HepG2 (cell line): ENCODE measurements around the gene GNPAT. TPM values are rescaled to one million over a fixed set of nuclear protein-coding genes. Genes with fewer than 3 reads are reported as not detected.

ENCODE experiments used
- ASH2L ChIP-seq: fragments of 300-600, 200-600 bp; sonication (generic); IDR thresholded peaks from 2 replicates; pipeline ENCODE4 v1.7.0; 2017; ENCODE audit warnings: low read depth, mild to moderate bottlenecking, moderate library complexity, mixed read lengths, low read length; ENCODE audit not compliant: insufficient read length
- GABPA ChIP-seq, 2 experiments: IDR thresholded peaks; 2 replicates each; pipeline ENCODE4 v1.6.1; 2011 to 2016; ENCODE audit warnings: low read depth in 2 of 2, low read length in 1 of 2, missing biosample characterization in 1 of 2, missing genetic modification characterization in 1 of 2
- JDP2 ChIP-seq: sonication (generic); formaldehyde crosslinking; IDR thresholded peaks from 2 replicates; pipeline ENCODE4 v1.8.1; 2022; ENCODE audit warnings: missing genetic modification reagents, borderline replicate concordance
- KDM5B ChIP-seq: sonication (generic); formaldehyde crosslinking; IDR thresholded peaks from 2 replicates; pipeline ENCODE4 v1.4.0; 2020; ENCODE audit warnings: missing genetic modification reagents, mild to moderate bottlenecking, borderline replicate concordance
- MBNL3 ChIP-seq: fragments of 250-450 bp; sonication (Bioruptor Pico); conservative IDR thresholded peaks from 2 replicates; pipeline ENCODE4 v1.8.0; 2022; ENCODE audit warnings: mild to moderate bottlenecking, inconsistent platforms
- SRSF9 ChIP-seq: fragments of 200-400 bp; formaldehyde crosslinking; IDR thresholded peaks from 2 replicates; pipeline ENCODE4 v1.6.1; 2018; ENCODE audit warnings: borderline replicate concordance, mild to moderate bottlenecking, low read depth, low read length; ENCODE audit not compliant: insufficient read depth, poor library complexity, severe bottlenecking
- TBP ChIP-seq: sonication (generic); formaldehyde crosslinking; IDR thresholded peaks from 2 replicates; pipeline ENCODE4 v1.5.0; 2020; ENCODE audit warnings: missing genetic modification reagents
- TOE1 ChIP-seq: sonication (generic); formaldehyde crosslinking; IDR thresholded peaks from 2 replicates; pipeline ENCODE4 v1.4.0; 2020; ENCODE audit warnings: mild to moderate bottlenecking, missing genetic modification reagents
- YY1 ChIP-seq: IDR thresholded peaks from 2 replicates; pipeline ENCODE4 v1.6.1; 2011; ENCODE audit warnings: low read length, low read depth, moderate library complexity, mild to moderate bottlenecking; ENCODE audit not compliant: insufficient read depth, insufficient replicate concordance
- ZEB1 ChIP-seq: IDR thresholded peaks from 2 replicates; pipeline ENCODE4 v1.6.1; 2012; ENCODE audit warnings: mild to moderate bottlenecking, low read depth, inconsistent platforms; ENCODE audit not compliant: insufficient replicate concordance
- ZFAT ChIP-seq: sonication (generic); formaldehyde crosslinking; conservative IDR thresholded peaks from 2 replicates; pipeline ENCODE4 v1.8.1; 2023; ENCODE audit warnings: missing genetic modification reagents, inconsistent platforms
- ZNF260 ChIP-seq: sonication (generic); formaldehyde crosslinking; IDR thresholded peaks from 2 replicates; pipeline ENCODE4 v1.4.0; 2020; ENCODE audit warnings: missing genetic modification reagents, low read depth, mild to moderate bottlenecking, borderline replicate concordance
- ZNF296 ChIP-seq: sonication (generic); formaldehyde crosslinking; conservative IDR thresholded peaks from 2 replicates; pipeline ENCODE4 v1.5.0; 2020; ENCODE audit warnings: mild to moderate bottlenecking, missing genetic modification reagents
- ZNF496 ChIP-seq: sonication (generic); formaldehyde crosslinking; IDR thresholded peaks from 2 replicates; pipeline ENCODE4 v1.8.1; 2023; ENCODE audit warnings: mild to moderate bottlenecking, moderate library complexity, missing genetic modification reagents; ENCODE audit not compliant: insufficient replicate concordance
- ZNF564 ChIP-seq: sonication (generic); formaldehyde crosslinking; IDR thresholded peaks from 2 replicates; pipeline ENCODE4 v1.8.1; 2023; ENCODE audit warnings: mild to moderate bottlenecking, missing genetic modification reagents
- ZSCAN22 ChIP-seq: sonication (generic); formaldehyde crosslinking; IDR thresholded peaks from 2 replicates; pipeline ENCODE4 v1.4.0; 2020; ENCODE audit warnings: mild to moderate bottlenecking, missing genetic modification reagents
- ZSCAN30 ChIP-seq: sonication (generic); formaldehyde crosslinking; IDR thresholded peaks from 2 replicates; pipeline ENCODE4 v1.5.0; 2020; ENCODE audit warnings: mild to moderate bottlenecking, missing genetic modification reagents
- polyA plus RNA-seq, 8 experiments: library from polyadenylated mRNA; depleted of rRNA in 3 of 8; stranded (reverse) in 7 of 8; unstranded in 1 of 8; fragments of >200 nt; fragmentation: Illumina TruSeq in 4 of 8; extraction: Trizol in 4 of 8; gene quantifications; 2 replicates each; pipeline versions ENCODE4 v1.2.1 to v1.2.3, GENCODE V29; 2011 to 2016; ENCODE audit warnings: low read depth in 4 of 8, missing spikeins in 1 of 8, mixed read lengths in 1 of 8; ENCODE audit not compliant: insufficient read depth in 1 of 8
- total RNA-seq, 5 experiments: library from RNA; depleted of rRNA; stranded (reverse); fragments of >200 nt; fragmentation: Illumina TruSeq; extraction: Trizol; gene quantifications; 2 replicates each; pipeline ENCODE4 v1.2.3, GENCODE V29; 2016; ENCODE audit warnings: low read depth in 1 of 5
- TF ChIP-seq, protein P1 (sequence below): sonication (generic); formaldehyde crosslinking; IDR thresholded peaks from 2 replicates; pipeline ENCODE4 v1.5.0; 2020; ENCODE audit warnings: missing genetic modification reagents
- TF ChIP-seq, protein P2 (sequence below): sonication (generic); formaldehyde crosslinking; IDR thresholded peaks from 2 replicates; pipeline ENCODE4 v1.4.0; 2020; ENCODE audit warnings: mild to moderate bottlenecking, missing genetic modification reagents
- TF ChIP-seq, protein P3 (sequence below): sonication (generic); formaldehyde crosslinking; IDR thresholded peaks from 2 replicates; pipeline ENCODE4 v1.4.0; 2020; ENCODE audit warnings: mild to moderate bottlenecking, missing genetic modification reagents

The GNPAT gene
- total and polyA plus RNA-seq, 2 of the 13 experiments (the other 11 are each of a cell fraction or from before 2014, with no cell fraction given): 58.3 to 114 TPM

GRCh38 chr1:231211005-231211857, 29.8 kb upstream of the GNPAT start (continued):
- TF ChIP-seq ZEB1 (peak; percentile 58), ZNF260 (CRISPR knock-in tag) (no peak), TBP (CRISPR knock-in tag) (no peak), GABPA (IDR thresholded peaks at IDR 0.05; ENCODE audit: low read depth, low read length) (peak; percentile 61), GABPA (CRISPR knock-in tag; IDR thresholded peaks at IDR 0.05; ENCODE audit: low read depth) (peak; percentile 87), ASH2L (peak; percentile 25), ZNF564 (CRISPR knock-in tag) (no peak), MBNL3 (CRISPR knock-in tag) (no peak), ZFAT (CRISPR knock-in tag) (no peak), YY1 (peak; percentile 33), ZNF296 (CRISPR knock-in tag) (no peak), ZSCAN30 (CRISPR knock-in tag) (no peak), KDM5B (CRISPR knock-in tag) (no peak; the same call in 1 of the 2 replicates), ZSCAN22 (CRISPR knock-in tag) (no peak), SRSF9 (no peak), JDP2 (CRISPR knock-in tag) (no peak), ZNF496 (CRISPR knock-in tag) (no peak), TOE1 (CRISPR knock-in tag) (0 out of 2 replicates have a peak, but pooled peaks have one; percentile 45)
- TF ChIP-seq, protein P1, sequence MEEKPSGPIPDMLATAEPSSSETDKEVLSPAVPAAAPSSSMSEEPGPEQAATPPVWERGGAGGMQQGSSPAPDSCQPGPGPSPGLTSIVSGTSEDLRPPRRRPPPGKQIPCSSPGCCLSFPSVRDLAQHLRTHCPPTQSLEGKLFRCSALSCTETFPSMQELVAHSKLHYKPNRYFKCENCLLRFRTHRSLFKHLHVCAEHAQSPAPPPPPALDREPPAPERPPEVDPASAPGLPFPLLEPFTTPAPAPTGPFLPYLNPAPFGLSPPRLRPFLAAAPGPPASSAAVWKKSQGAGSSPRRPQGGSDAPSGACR: peak; percentile 54; the same call in 1 of the 2 replicates
- TF ChIP-seq, protein P2, sequence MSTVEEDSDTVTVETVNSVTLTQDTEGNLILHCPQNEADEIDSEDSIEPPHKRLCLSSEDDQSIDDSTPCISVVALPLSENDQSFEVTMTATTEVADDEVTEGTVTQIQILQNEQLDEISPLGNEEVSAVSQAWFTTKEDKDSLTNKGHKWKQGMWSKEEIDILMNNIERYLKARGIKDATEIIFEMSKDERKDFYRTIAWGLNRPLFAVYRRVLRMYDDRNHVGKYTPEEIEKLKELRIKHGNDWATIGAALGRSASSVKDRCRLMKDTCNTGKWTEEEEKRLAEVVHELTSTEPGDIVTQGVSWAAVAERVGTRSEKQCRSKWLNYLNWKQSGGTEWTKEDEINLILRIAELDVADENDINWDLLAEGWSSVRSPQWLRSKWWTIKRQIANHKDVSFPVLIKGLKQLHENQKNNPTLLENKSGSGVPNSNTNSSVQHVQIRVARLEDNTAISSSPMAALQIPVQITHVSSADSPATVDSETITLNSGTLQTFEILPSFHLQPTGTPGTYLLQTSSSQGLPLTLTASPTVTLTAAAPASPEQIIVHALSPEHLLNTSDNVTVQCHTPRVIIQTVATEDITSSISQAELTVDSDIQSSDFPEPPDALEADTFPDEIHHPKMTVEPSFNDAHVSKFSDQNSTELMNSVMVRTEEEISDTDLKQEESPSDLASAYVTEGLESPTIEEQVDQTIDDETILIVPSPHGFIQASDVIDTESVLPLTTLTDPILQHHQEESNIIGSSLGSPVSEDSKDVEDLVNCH (CRISPR knock-in tag): no peak
- TF ChIP-seq, protein P3, sequence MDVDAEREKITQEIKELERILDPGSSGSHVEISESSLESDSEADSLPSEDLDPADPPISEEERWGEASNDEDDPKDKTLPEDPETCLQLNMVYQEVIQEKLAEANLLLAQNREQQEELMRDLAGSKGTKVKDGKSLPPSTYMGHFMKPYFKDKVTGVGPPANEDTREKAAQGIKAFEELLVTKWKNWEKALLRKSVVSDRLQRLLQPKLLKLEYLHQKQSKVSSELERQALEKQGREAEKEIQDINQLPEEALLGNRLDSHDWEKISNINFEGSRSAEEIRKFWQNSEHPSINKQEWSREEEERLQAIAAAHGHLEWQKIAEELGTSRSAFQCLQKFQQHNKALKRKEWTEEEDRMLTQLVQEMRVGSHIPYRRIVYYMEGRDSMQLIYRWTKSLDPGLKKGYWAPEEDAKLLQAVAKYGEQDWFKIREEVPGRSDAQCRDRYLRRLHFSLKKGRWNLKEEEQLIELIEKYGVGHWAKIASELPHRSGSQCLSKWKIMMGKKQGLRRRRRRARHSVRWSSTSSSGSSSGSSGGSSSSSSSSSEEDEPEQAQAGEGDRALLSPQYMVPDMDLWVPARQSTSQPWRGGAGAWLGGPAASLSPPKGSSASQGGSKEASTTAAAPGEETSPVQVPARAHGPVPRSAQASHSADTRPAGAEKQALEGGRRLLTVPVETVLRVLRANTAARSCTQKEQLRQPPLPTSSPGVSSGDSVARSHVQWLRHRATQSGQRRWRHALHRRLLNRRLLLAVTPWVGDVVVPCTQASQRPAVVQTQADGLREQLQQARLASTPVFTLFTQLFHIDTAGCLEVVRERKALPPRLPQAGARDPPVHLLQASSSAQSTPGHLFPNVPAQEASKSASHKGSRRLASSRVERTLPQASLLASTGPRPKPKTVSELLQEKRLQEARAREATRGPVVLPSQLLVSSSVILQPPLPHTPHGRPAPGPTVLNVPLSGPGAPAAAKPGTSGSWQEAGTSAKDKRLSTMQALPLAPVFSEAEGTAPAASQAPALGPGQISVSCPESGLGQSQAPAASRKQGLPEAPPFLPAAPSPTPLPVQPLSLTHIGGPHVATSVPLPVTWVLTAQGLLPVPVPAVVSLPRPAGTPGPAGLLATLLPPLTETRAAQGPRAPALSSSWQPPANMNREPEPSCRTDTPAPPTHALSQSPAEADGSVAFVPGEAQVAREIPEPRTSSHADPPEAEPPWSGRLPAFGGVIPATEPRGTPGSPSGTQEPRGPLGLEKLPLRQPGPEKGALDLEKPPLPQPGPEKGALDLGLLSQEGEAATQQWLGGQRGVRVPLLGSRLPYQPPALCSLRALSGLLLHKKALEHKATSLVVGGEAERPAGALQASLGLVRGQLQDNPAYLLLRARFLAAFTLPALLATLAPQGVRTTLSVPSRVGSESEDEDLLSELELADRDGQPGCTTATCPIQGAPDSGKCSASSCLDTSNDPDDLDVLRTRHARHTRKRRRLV: no peak
